Tibial nerve (tissue), 4 donors: ENCODE measurements around the gene KRT3. TPM values are rescaled to one million over a fixed set of nuclear protein-coding genes. Genes with fewer than 3 reads are reported as not detected.

Experiments used
- DNase-seq, 2 donors: peaks; one replicate each; pipeline ENCODE4 v3.0.0-alpha.2; 2019; ENCODE audit warnings: low spot score in 2 of 2
- H3K27ac ChIP-seq, 4 donors: fragments of 200-600 bp; sonication (generic) in 3 of 4; one replicate each; pipeline ENCODE4 v1.5.1; 2017 to 2019; ENCODE audit warnings: mild to moderate bottlenecking in 1 of 4
- H3K27me3 ChIP-seq, 2 donors: fragments of 200-600 bp; sonication (generic) in 1 of 2; one replicate each; pipeline versions ENCODE4 v1.5.1 to v1.6.0; 2017 to 2019
- H3K36me3 ChIP-seq, 3 donors: fragments of 200-600 bp; sonication (generic); one replicate each; pipeline ENCODE4 v1.5.1; 2018 to 2019
- H3K4me1 ChIP-seq, 4 donors: fragments of 200-600 bp; sonication (generic) in 3 of 4; one replicate each; pipeline ENCODE4 v1.5.1; 2017 to 2019
- H3K4me3 ChIP-seq, 4 donors: fragments of 200-600 bp; sonication (generic) in 3 of 4; one replicate each; pipeline ENCODE4 v1.5.1; 2017 to 2019; ENCODE audit warnings: mild to moderate bottlenecking in 1 of 4, moderate library complexity in 1 of 4
- H3K9me3 ChIP-seq, 4 donors: fragments of 200-600 bp; sonication (generic) in 3 of 4; one replicate each; pipeline ENCODE4 v1.5.1; 2017 to 2019
- CTCF ChIP-seq, 5 experiments: fragments of 200-600 bp in 3 of 5; fragments of 450-650 bp in 2 of 5; sonication (generic) in 3 of 5; IDR thresholded peaks; one replicate each; pipeline ENCODE4 v1.5.1; 2016 to 2019; ENCODE audit warnings: antibody characterized with exemption in 5 of 5, mild to moderate bottlenecking in 3 of 5, moderate library complexity in 2 of 5
- EP300 ChIP-seq, 2 donors: sonication (generic); formaldehyde crosslinking; IDR thresholded peaks; one replicate each; pipeline ENCODE4 v1.6.1; 2017; ENCODE audit warnings: antibody characterized with exemption in 2 of 2, mild to moderate bottlenecking in 1 of 2
- POLR2A ChIP-seq, 2 donors: fragments of 450-650 bp; IDR thresholded peaks; one replicate each; pipeline ENCODE4 v1.6.1; 2017; ENCODE audit warnings: antibody characterized with exemption in 2 of 2, mild to moderate bottlenecking in 2 of 2, moderate library complexity in 2 of 2
- WGBS, 2 donors: methylation state at CpG; one replicate each; pipeline ENCODE4 v1.1.5; 2018; 5-methylcytosine and 5-hydroxymethylcytosine counted together
- total RNA-seq, 4 donors: library from RNA; depleted of rRNA; stranded (reverse); fragments of >200 nt; gene quantifications; one replicate each; pipeline ENCODE4 v1.1.0, GENCODE V29; 2016

Gene KRT3
- total RNA-seq, 4 donors from 2014 or later = not detected

- Histone ChIP-seq H3K9me3 (no peaks in the 10 kb centered on the region), H3K27ac (no peak overlapping the region), H3K27me3 (no peaks in the 10 kb centered on the region), H3K36me3 (no peaks in the 10 kb centered on the region), H3K4me1 (no peaks in the 10 kb centered on the region), H3K4me3 (no peak overlapping the region)
- no peak for DNase-seq
- 77% methylated on average over 8 of the region's 8 CpGs for WGBS, 2 donors
- TF ChIP-seq EP300 (IDR thresholded peaks at IDR 0.05) (no peak), CTCF (IDR thresholded peaks at IDR 0.05) (no peak), POLR2A (IDR thresholded peaks at IDR 0.05) (no peak)
These were observed 34.3 kb upstream of the KRT3 start for GRCh38 chr12:52829986-52830770.

GRCh38 chr12:52828591-52829021 is 32.7 kb upstream of the KRT3 start:
- Histone ChIP-seq H3K36me3 (no peaks in the 10 kb centered on the region), H3K27me3 (no peaks in the 10 kb centered on the region), H3K4me3 (no peak overlapping the region), H3K9me3 (no peaks in the 10 kb centered on the region), H3K4me1 (no peaks in the 10 kb centered on the region), H3K27ac (no peak overlapping the region)
- TF ChIP-seq CTCF (IDR thresholded peaks at IDR 0.05) (no peak), EP300 (IDR thresholded peaks at IDR 0.05) (no peak), POLR2A (IDR thresholded peaks at IDR 0.05) (no peak)
- no peak for DNase-seq
- 15 to 16% methylated on average over 2 of the region's 2 CpGs for WGBS, 2 donors

GRCh38 chr12:52828156-52828555 is 32.2 kb upstream of the KRT3 start:
- H3K36me3 ChIP-seq = no peaks in the 10 kb centered on the region
- H3K4me3 ChIP-seq = no peak overlapping the region
- no peak for DNase-seq
- no peak for TF ChIP-seq EP300 (IDR thresholded peaks at IDR 0.05)
- no peak for TF ChIP-seq CTCF (IDR thresholded peaks at IDR 0.05)
- no peak for TF ChIP-seq POLR2A (IDR thresholded peaks at IDR 0.05)
- H3K4me1 ChIP-seq = no peaks in the 10 kb centered on the region
- H3K9me3 ChIP-seq = no peaks in the 10 kb centered on the region
- H3K27ac ChIP-seq = no peak overlapping the region
- H3K27me3 ChIP-seq = no peaks in the 10 kb centered on the region

DNA sequence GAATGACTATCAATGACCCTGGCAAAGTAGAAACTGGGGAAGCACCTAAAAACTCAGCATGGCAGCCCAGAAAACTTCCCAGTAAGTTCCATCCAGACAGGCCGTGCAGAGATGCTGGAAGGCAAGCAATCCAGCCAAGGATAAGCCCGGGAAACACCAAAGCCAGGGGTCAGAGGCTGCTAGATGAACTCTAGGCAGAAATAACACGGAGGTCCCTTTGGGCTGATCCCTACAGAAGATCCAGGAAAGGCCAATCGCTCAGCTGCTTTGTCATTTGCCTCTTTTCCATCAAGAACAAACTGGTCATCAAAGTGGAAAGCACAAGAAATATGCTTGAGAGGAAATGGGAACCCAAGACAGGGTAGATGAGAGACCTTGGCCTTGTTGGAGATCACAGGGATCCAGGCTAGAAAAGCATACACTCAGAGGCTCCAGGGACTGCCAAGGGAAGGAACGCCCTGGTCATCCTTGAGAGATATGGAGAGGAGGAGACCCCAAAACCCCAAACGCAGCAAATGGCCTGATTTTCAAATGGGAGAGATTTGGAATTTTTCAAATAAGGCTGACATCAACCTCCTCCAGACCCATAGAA is 31.7 kb upstream of the KRT3 start:
- no peaks in the 10 kb centered on the region for H3K36me3 ChIP-seq
- no peaks in the 10 kb centered on the region for H3K27me3 ChIP-seq
- H3K27ac ChIP-seq = no peak overlapping the region
- H3K4me1 ChIP-seq = no peaks in the 10 kb centered on the region
- no peak for DNase-seq
- H3K4me3 ChIP-seq = no peak overlapping the region
- 86 to 87% methylated on average over 6 of the region's 6 CpGs for WGBS, 2 donors
- no peak for TF ChIP-seq EP300 (IDR thresholded peaks at IDR 0.05)
- TF ChIP-seq CTCF (IDR thresholded peaks at IDR 0.05) = no peak
- TF ChIP-seq POLR2A (IDR thresholded peaks at IDR 0.05) = no peak
- no peaks in the 10 kb centered on the region for H3K9me3 ChIP-seq
